K562 (cell line): Measurements from ENCODE around the gene HNRNPA2B1. TPM values are rescaled to one million over a fixed set of nuclear protein-coding genes. Genes with fewer than 3 reads are reported as not detected.

Source experiments
- ATAC-seq: fragments of 200-7000 bp; cut with Tn5 transposase; 3 replicates; pipeline ENCODE4 v1.9.1; 2020; ENCODE audit warnings: moderate library complexity
- BruUV-seq: library from RNA; stranded (reverse); fragments of 400-500 nt; replicated peaks from 2 replicates; lab custom pipeline; 2021; lab: Mats Ljungman, UMichigan
- CTCF ChIA-PET: fragments of 300-600 bp; formaldehyde crosslinking; extraction: SDS; loops from one replicate; lab custom pipeline; 2021; ENCODE audit warnings: low intra/inter-chr PET ratio; lab: Yijun Ruan, JAX
- POLR2A ChIA-PET: fragments of 300-600, 350-650 bp; sonication (Branson Sonifier 250); formaldehyde crosslinking; extraction: SDS; loops from one replicate; lab custom pipeline; 2021; ENCODE audit warnings: antibody characterized with exemption, inconsistent platforms; lab: Yijun Ruan, JAX
- DNase-seq, 4 experiments: peaks; one replicate each; pipeline versions ENCODE4 v3.0.0 to v3.0.0-alpha.2; 2011 to 2018; ENCODE audit warnings: low spot score in 3 of 4, mixed read lengths in 3 of 4; ENCODE audit errors: extremely low read depth in 1 of 4
- FAIRE-seq: peaks from 2 replicates; lab custom pipeline; 2011; peaks lifted over from hg19 to GRCh38; lab: Jason Lieb, UNC
- H2AFZ ChIP-seq: 2 replicates; pipeline ENCODE4 v1.6.0; 2011; ENCODE audit warnings: low read depth, low read length, control low read depth, inconsistent platforms
- H3K27ac ChIP-seq: fragments of 200-600 bp; 3 replicates; pipeline ENCODE4 v1.8.0; 2011; ENCODE audit warnings: low read depth, mild to moderate bottlenecking, control low read depth, inconsistent platforms, low read length, moderate library complexity, mixed read lengths; ENCODE audit errors: extremely low read depth
- H3K27me3 ChIP-seq, 2 experiments: fragments of 300-600 bp in 1 of 2; 2 replicates in 1 of 2; 3 replicates in 1 of 2; pipeline versions ENCODE4 v1.6.0 to v1.8.0; 2011; ENCODE audit warnings: inconsistent platforms in 2 of 2, low read length in 2 of 2, mild to moderate bottlenecking in 1 of 2, mixed read lengths in 1 of 2, moderate library complexity in 1 of 2; ENCODE audit not compliant: control insufficient read depth in 2 of 2, insufficient read depth in 2 of 2
- H3K36me3 ChIP-seq: fragments of 300-600 bp; 3 replicates; pipeline ENCODE4 v1.8.0; 2011; ENCODE audit warnings: mild to moderate bottlenecking, low read length, inconsistent platforms; ENCODE audit not compliant: control insufficient read depth, insufficient read depth
- H3K4me1 ChIP-seq, 2 experiments: fragments of 200-600 bp in 1 of 2; replicated peaks in 1 of 2; 2 replicates in 1 of 2; 3 replicates in 1 of 2; pipeline versions ENCODE4 v1.5.1 to v1.8.0; 2011; ENCODE audit warnings: inconsistent platforms in 2 of 2, low read length in 2 of 2, mild to moderate bottlenecking in 1 of 2, mixed read lengths in 1 of 2, moderate library complexity in 1 of 2; ENCODE audit not compliant: control insufficient read depth in 2 of 2, insufficient read depth in 2 of 2
- H3K4me2 ChIP-seq: 2 replicates; pipeline ENCODE4 v1.6.1; 2011; ENCODE audit warnings: low read length, control low read depth, inconsistent platforms, mixed read lengths; ENCODE audit not compliant: insufficient read depth
- H3K4me3 ChIP-seq: fragments of 200-600 bp; sonication (generic), shearing (Covaris generic); 2 replicates; pipeline ENCODE4 v1.5.1; 2016; ENCODE audit warnings: control low read depth, inconsistent platforms
- H3K79me2 ChIP-seq: fragments of 200-600 bp; 3 replicates; pipeline ENCODE4 v1.8.0; 2011; ENCODE audit warnings: low read length, inconsistent platforms; ENCODE audit not compliant: control insufficient read depth, insufficient read depth
- H3K9ac ChIP-seq, 2 experiments: 2 replicates each; pipeline versions ENCODE4 v1.6.0 to v1.6.1; 2011; ENCODE audit warnings: low read depth in 2 of 2, low read length in 2 of 2, control low read depth in 1 of 2, inconsistent platforms in 1 of 2, mild to moderate bottlenecking in 1 of 2, mixed read lengths in 1 of 2; ENCODE audit not compliant: insufficient read depth in 1 of 2
- H3K9me1 ChIP-seq: one replicate; pipeline ENCODE4 v1.6.0; 2011; ENCODE audit warnings: inconsistent platforms, mild to moderate bottlenecking, low read length, moderate library complexity; ENCODE audit not compliant: control insufficient read depth, insufficient read depth
- H3K9me3 ChIP-seq: replicated peaks from 2 replicates; pipeline ENCODE4 v1.5.1; 2011; ENCODE audit warnings: low read depth, low read length, inconsistent platforms; ENCODE audit not compliant: control insufficient read depth, insufficient read depth
- H4K20me1 ChIP-seq: replicated peaks from 2 replicates; pipeline ENCODE4 v1.6.1; 2011; ENCODE audit warnings: low read length, inconsistent platforms, mixed read lengths; ENCODE audit not compliant: control insufficient read depth, insufficient read depth
- ATF7 ChIP-seq: fragments of 450-650 bp; IDR thresholded peaks from 2 replicates; pipeline ENCODE4 v1.7.1; 2014; ENCODE audit warnings: mild to moderate bottlenecking, moderate library complexity
- BCLAF1 ChIP-seq, 2 experiments: fragments of 450-650 bp in 1 of 2; IDR thresholded peaks; 2 replicates each; pipeline ENCODE4 v1.6.1; 2011 to 2017; ENCODE audit warnings: low read depth in 2 of 2, antibody characterized with exemption in 1 of 2, borderline replicate concordance in 1 of 2, low read length in 1 of 2, mild to moderate bottlenecking in 1 of 2, mixed read lengths in 1 of 2; ENCODE audit not compliant: control insufficient read depth in 1 of 2
- CBFB ChIP-seq: sonication (generic); formaldehyde crosslinking; IDR thresholded peaks from 2 replicates; pipeline ENCODE4 v1.4.0; 2020; ENCODE audit warnings: mild to moderate bottlenecking, missing genetic modification reagents
- E4F1 ChIP-seq: fragments of 250-450 bp; sonication (Bioruptor Pico); IDR thresholded peaks from 2 replicates; pipeline ENCODE4 v1.5.0; 2021; ENCODE audit warnings: mild to moderate bottlenecking, borderline replicate concordance
- KHSRP ChIP-seq: fragments of 450-650 bp; IDR thresholded peaks from 2 replicates; pipeline ENCODE4 v1.6.1; 2017
- POLR2AphosphoS5 ChIP-seq: IDR thresholded peaks from 2 replicates; pipeline ENCODE4 v1.6.1; 2011; ENCODE audit warnings: mild to moderate bottlenecking, low read depth, low read length, moderate library complexity; ENCODE audit not compliant: control insufficient read depth, insufficient read depth
- POLR2B ChIP-seq: fragments of 450-650 bp; IDR thresholded peaks from 2 replicates; pipeline ENCODE4 v1.6.1; 2018; ENCODE audit warnings: low read depth; ENCODE audit not compliant: partially characterized antibody
- RBFOX2 ChIP-seq: fragments of 200-400 bp; formaldehyde crosslinking; IDR thresholded peaks from 2 replicates; pipeline ENCODE4 v1.6.1; 2017; ENCODE audit warnings: low read depth, mild to moderate bottlenecking, low read length, moderate library complexity
- SETDB1 ChIP-seq: IDR thresholded peaks from one replicate; pipeline ENCODE4 v1.6.1; 2012; ENCODE audit warnings: low read length, control low read depth, inconsistent platforms
- THRA ChIP-seq: fragments of 450-650 bp; IDR thresholded peaks from 2 replicates; pipeline ENCODE4 v1.6.1; 2017; ENCODE audit warnings: mild to moderate bottlenecking, moderate library complexity
- WGBS: fragments of 100-300 bp; shearing (Covaris generic); methylation state at CpG from one replicate; pipeline ENCODE4 v1.1.6; 2016; ENCODE audit warnings: low coverage, mixed read lengths; ENCODE audit not compliant: insufficient coverage; ENCODE audit errors: missing lambda C conversion rate; 5-methylcytosine and 5-hydroxymethylcytosine counted together
- in situ Hi-C: fragments of 300-500 bp; cut with MboI; formaldehyde crosslinking; loops from 4 replicates; pipeline ENCODE4 v1.15.0; 2018; ENCODE audit warnings: inconsistent platforms, mixed read lengths
- intact Hi-C: fragments of 100-400 bp; cut with micrococcal nuclease; formaldehyde crosslinking; loops from 2 replicates; pipeline ENCODE4 v1.14.2; 2022
- polyA plus RNA-seq, 8 experiments: library from polyadenylated mRNA; depleted of rRNA in 4 of 8; stranded (reverse) in 5 of 8; unstranded in 3 of 8; fragments of >200 nt; fragmentation: Nextera tagmentation in 2 of 8; fragmentation: Illumina TruSeq in 1 of 8; extraction: Ambion mirVana in 2 of 8; extraction: Trizol in 1 of 8; gene quantifications; 2 replicates each; pipeline versions ENCODE4 v1.2.1 to v1.2.3, GENCODE V29; 2011 to 2014; ENCODE audit warnings: inconsistent platforms in 1 of 8, missing spikeins in 1 of 8
- total RNA-seq, 7 experiments: library from RNA; depleted of rRNA in 6 of 7; stranded (reverse); fragments of >200 nt in 6 of 7; fragmentation: Illumina TruSeq in 2 of 7; extraction: Trizol in 2 of 7; gene quantifications; 2 replicates each; pipeline versions ENCODE4 v1.2.1 to v1.2.3, GENCODE V29; 2011 to 2021; ENCODE audit warnings: low replicate concordance in 1 of 7

Gene HNRNPA2B1
- total and polyA plus RNA-seq, 9 of the 15 experiments (the other 6 are each of a cell fraction or from before 2014, with no cell fraction given) = 630 to 1,989 (median 865) TPM

GRCh38 chr7:26186364-26187311 lies 13.9 kb downstream of the HNRNPA2B1 start:
- H3K4me3 ChIP-seq = no peak overlapping the region
- H3K9me3 ChIP-seq = no peaks in the 10 kb centered on the region
- intact Hi-C loops (loop anchor here (2.0 kb wide), 1 partner anchor 34 kb away; the partner anchor contains the start of gene NFE2L3), in situ Hi-C loops (no loop called here)
- no peak for DNase-seq
- BruUV-seq = no TSS peak
- FAIRE-seq = no peak
- H3K9me1 ChIP-seq = no peaks in the 10 kb centered on the region
- H3K27me3 ChIP-seq = no peaks in the 10 kb centered on the region
- ChIA-PET CTCF (no interaction called here), POLR2A (interaction anchor here (0.6 to 4.0 kb wide), 12 partner anchors 8 to 292 kb away, joined by 3 to 80 read pairs (median 6); partner anchors contain the start of genes HNRNPA2B1, NFE2L3 and SNX10)
- H3K36me3 ChIP-seq = peaks cover 43% of the 10 kb centered on the region
- H3K9ac ChIP-seq = no peak overlapping the region
- peak overlapping the region; percentile 61; the same call in 2 of the 3 replicates for H3K27ac ChIP-seq
- peaks cover 8% of the 10 kb centered on the region; the same call in 2 of the 3 replicates for H3K79me2 ChIP-seq
- peaks cover 8 to 35% of the 10 kb centered on the region in 2 experiments for H3K4me1 ChIP-seq
- WGBS = 46% methylated on average over 5 of the region's 5 CpGs
- no peak overlapping the region for H3K4me2 ChIP-seq
- peaks cover 6% of the 10 kb centered on the region; the same call in 1 of the 2 replicates for H4K20me1 ChIP-seq
- H2AFZ ChIP-seq = no peak overlapping the region
- peak; percentile 16 for ATAC-seq
- TF ChIP-seq E4F1 (CRISPR knock-in tag) (no peak), KHSRP (0 out of 2 replicates have a peak, but pooled peaks have one; percentile 37), CBFB (CRISPR knock-in tag) (no peak), POLR2AphosphoS5 (peak; percentile 12; the same call in 1 of the 2 replicates), THRA (no peak), ATF7 (peak; percentile 47; the same call in 1 of the 2 replicates), RBFOX2 (0 out of 2 replicates have a peak, but pooled peaks have one; percentile 25), POLR2B (peak; percentile 60), BCLAF1 (IDR thresholded peaks at IDR 0.05; ENCODE audit: borderline replicate concordance in 1 of 2, control insufficient read depth in 1 of 2, low read depth in 2 of 2, low read length in 1 of 2) (0 out of 4 replicates have a peak, but pooled peaks of 1 of the 2 experiments have one; percentile 41), SETDB1 (no peak)
